IPS DF 6.9 (cell line): ENCODE results near the gene CHST8.

Source experiments
- DNase-seq: peaks from one replicate; pipeline ENCODE4 v3.0.0-alpha.2; 2013; ENCODE audit warnings: low read depth, low spot score
- H3K27ac ChIP-seq: one replicate; pipeline ENCODE4 v1.5.1; 2013; ENCODE audit warnings: low read length, control low read depth
- H3K27me3 ChIP-seq: 2 replicates; pipeline ENCODE4 v1.6.1; 2013; ENCODE audit warnings: mild to moderate bottlenecking, low read length; ENCODE audit not compliant: control insufficient read depth, insufficient read depth
- H3K36me3 ChIP-seq: 2 replicates; pipeline ENCODE4 v1.6.1; 2013; ENCODE audit warnings: low read length; ENCODE audit not compliant: control insufficient read depth, insufficient read depth
- H3K4me1 ChIP-seq: 2 replicates; pipeline ENCODE4 v1.6.1; 2013; ENCODE audit warnings: low read length; ENCODE audit not compliant: control insufficient read depth, insufficient read depth
- H3K4me3 ChIP-seq: 2 replicates; pipeline ENCODE4 v1.5.1; 2013; ENCODE audit warnings: mild to moderate bottlenecking, low read length
- H3K9me3 ChIP-seq: 2 replicates; pipeline ENCODE4 v1.6.1; 2013; ENCODE audit warnings: low read length, inconsistent platforms; ENCODE audit not compliant: control insufficient read depth, insufficient read depth
- WGBS: extraction: QIAGEN DNeasy Blood & Tissue Kit; methylation state at CpG from one replicate; pipeline ENCODE4 v1.1.7; 2013; ENCODE audit warnings: mixed read lengths, missing lambda C conversion rate; ENCODE audit not compliant: insufficient read length, insufficient coverage; 5-methylcytosine and 5-hydroxymethylcytosine counted together

CHST8 gene

DNA sequence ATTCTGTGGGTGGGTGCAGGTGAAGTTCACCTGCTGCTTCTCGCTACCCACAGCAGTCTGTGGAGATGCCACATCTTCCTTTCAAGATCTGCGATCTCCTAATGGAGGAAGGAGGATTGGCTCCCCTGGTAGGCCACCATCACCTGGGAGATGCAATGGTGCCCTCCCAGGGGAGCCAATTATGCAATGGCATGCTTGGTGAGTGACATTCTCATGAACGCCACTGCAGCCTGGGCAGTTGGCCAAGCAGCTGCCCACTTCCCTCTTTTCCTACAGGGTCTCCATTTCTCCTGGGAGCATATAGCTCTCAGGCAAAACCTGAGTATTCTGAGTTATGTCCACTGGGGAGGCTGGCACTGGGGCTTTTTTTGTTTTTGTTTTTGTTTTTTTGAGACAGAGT, 91.4 kb downstream of the CHST8 start:
- H3K4me1 ChIP-seq: no peaks in the 10 kb centered on the region; the same call in 1 of the 2 replicates
- DNase-seq: no peak
- no peaks in the 10 kb centered on the region for H3K27me3 ChIP-seq
- H3K36me3 ChIP-seq: no peaks in the 10 kb centered on the region
- H3K9me3 ChIP-seq: no peaks in the 10 kb centered on the region
- no peak overlapping the region for H3K4me3 ChIP-seq
- H3K27ac ChIP-seq: no peak overlapping the region
- no CpG with 5 or more reads among the region's 3 CpGs for WGBS

DNA sequence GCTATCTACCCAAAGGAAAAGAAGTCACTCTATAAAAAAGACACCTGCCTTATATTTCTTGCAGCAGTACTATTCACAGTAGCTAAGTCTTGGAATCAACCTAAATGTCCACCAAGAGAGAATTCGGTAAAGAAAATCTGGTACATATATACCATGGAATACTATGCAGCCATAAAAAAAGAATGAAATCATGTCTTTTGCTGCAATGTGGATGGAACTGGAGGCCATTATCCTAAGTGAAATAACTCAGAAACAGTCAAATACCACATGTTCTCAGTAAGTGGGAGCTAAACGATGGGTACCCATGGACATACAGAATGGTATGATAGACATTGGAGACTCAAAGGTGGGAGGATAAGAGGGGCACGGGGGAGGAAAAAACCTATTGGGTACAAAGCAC, 92.4 kb downstream of the CHST8 start:
- H3K4me3 ChIP-seq: no peak overlapping the region
- DNase-seq: no peak
- no peak overlapping the region for H3K27ac ChIP-seq
- no peaks in the 10 kb centered on the region for H3K36me3 ChIP-seq
- H3K4me1 ChIP-seq: no peaks in the 10 kb centered on the region; the same call in 1 of the 2 replicates
- WGBS: no CpG with 5 or more reads among the region's 3 CpGs
- no peaks in the 10 kb centered on the region for H3K9me3 ChIP-seq
- no peaks in the 10 kb centered on the region for H3K27me3 ChIP-seq

GRCh38 chr19:33715462-33715861, 93.7 kb downstream of the CHST8 start:
- Histone ChIP-seq H3K9me3 (no peaks in the 10 kb centered on the region), H3K4me3 (no peak overlapping the region), H3K36me3 (no peaks in the 10 kb centered on the region), H3K27me3 (no peaks in the 10 kb centered on the region), H3K27ac (no peak overlapping the region), H3K4me1 (no peaks in the 10 kb centered on the region; the same call in 1 of the 2 replicates)
- no peak for DNase-seq
- WGBS: no CpG with 5 or more reads among the region's 1 CpG

DNA sequence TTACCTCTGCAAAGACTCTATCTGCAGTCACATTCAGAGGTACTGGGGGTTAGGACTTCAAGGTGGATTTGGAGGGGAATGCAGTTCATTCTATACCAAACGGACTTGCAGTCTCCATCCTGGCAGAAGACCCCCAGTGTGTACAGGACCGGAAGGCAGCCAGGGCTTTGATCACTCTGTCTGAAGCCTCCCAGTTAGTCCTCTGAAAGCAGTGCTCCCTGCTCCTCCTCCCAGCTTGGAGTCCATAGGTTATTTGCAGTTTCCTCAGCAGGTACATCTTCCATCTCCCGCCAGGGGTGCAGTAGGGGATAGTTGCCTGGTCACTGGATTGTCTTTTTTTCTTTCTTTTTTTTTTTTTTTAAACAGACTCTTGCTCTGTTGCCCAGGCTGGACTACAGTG, 96.1 kb downstream of the CHST8 start:
- Histone ChIP-seq H3K4me3 (no peak overlapping the region), H3K36me3 (no peaks in the 10 kb centered on the region), H3K9me3 (no peaks in the 10 kb centered on the region), H3K27me3 (no peaks in the 10 kb centered on the region), H3K4me1 (no peaks in the 10 kb centered on the region), H3K27ac (no peak overlapping the region)
- DNase-seq: no peak
- WGBS: no CpG with 5 or more reads among the region's 3 CpGs

DNA sequence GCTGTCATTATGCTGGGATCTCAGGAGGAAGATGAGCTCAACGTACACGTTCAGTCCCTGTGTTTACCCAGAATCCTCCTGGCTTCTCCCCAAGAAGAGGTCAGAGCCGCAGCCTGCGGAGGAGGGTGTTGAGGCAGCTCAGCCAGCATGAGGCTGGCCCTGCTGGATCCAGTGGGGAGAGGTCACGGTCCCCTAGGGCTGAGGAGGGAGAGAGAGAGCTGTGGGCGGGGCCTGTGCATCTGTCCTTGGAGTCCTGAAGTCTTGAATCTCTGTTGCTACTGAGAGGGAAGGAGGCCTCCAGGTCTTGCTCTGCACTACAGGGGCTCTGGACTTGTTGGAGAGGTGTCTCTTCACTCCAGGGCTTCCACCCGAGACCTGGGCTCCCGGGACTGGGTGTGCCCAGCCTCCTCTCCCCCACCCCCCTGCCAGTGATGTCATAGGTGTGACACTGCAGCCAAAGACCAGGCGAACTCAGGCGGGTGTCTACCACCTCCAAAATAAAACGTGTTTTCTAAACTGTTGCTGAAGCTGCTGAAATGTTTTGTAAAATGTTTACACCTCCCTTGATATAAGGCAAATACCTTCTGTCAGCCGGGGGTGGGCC, 97.0 kb downstream of the CHST8 start:
- Histone ChIP-seq H3K27ac (no peak overlapping the region), H3K4me3 (no peak overlapping the region), H3K27me3 (no peaks in the 10 kb centered on the region), H3K9me3 (no peaks in the 10 kb centered on the region), H3K36me3 (no peaks in the 10 kb centered on the region), H3K4me1 (no peaks in the 10 kb centered on the region)
- no peak for DNase-seq
- WGBS: no CpG with 5 or more reads among the region's 12 CpGs

DNA sequence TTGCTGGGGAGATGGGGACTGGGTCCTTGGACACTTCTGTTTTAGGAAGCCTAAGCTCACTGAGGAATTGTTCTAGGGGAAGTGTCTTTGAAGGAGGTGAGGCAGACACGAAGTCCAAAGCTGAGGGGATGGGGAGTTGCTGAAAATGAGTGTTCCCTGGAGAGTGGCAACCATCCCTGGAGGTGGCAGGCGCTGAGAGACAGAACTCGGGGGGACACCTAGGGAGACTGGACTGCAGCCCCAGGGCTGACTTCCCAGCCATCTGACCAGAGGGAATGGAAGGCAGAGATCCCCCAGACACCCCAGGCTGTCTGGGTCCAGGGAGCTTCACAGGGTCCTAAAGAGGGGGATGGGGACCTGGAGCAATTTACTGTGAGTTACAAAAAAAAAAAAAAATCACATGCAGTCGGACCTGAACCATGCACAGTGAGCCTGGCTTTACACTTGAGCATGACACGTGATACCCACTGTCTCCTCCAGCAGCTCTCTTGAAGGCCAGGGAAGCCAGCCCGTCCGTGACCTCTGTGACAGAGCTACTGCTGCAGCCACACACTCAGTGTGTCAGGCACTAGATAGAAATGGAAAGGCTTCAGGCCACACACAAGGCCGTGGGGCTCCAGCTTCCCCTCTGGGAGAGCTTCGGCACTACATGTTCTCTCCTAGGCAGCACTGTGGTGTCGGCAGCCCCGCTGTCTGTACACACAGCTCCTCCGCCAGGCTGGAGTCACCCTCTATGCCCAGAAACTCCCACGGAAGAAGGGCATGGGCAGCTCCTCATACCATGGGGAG, 97.8 kb downstream of the CHST8 start:
- no peaks in the 10 kb centered on the region for H3K36me3 ChIP-seq
- H3K4me1 ChIP-seq: no peaks in the 10 kb centered on the region
- no peaks in the 10 kb centered on the region for H3K27me3 ChIP-seq
- no peak for DNase-seq
- H3K9me3 ChIP-seq: no peaks in the 10 kb centered on the region
- H3K4me3 ChIP-seq: no peak overlapping the region
- no peak overlapping the region for H3K27ac ChIP-seq
- no CpG with 5 or more reads among the region's 13 CpGs for WGBS

GRCh38 chr19:33720155-33720493, 98.4 kb downstream of the CHST8 start:
- 100% methylated on average over 1 of the region's 3 CpGs for WGBS

GRCh38 chr19:33720691-33721682, 99.2 kb downstream of the CHST8 start:
- no peak for DNase-seq
- Histone ChIP-seq H3K27ac (no peak overlapping the region), H3K27me3 (no peaks in the 10 kb centered on the region), H3K4me1 (no peaks in the 10 kb centered on the region), H3K36me3 (no peaks in the 10 kb centered on the region), H3K4me3 (no peak overlapping the region), H3K9me3 (no peaks in the 10 kb centered on the region)
- no CpG with 5 or more reads among the region's 9 CpGs for WGBS

More at GRCh38 chr19:33720155-33720493, 98.4 kb downstream of the CHST8 start:
- Histone ChIP-seq H3K9me3 (no peaks in the 10 kb centered on the region), H3K27me3 (no peaks in the 10 kb centered on the region), H3K4me1 (no peaks in the 10 kb centered on the region), H3K36me3 (no peaks in the 10 kb centered on the region), H3K27ac (no peak overlapping the region), H3K4me3 (no peak overlapping the region)
- DNase-seq: no peak

DNA sequence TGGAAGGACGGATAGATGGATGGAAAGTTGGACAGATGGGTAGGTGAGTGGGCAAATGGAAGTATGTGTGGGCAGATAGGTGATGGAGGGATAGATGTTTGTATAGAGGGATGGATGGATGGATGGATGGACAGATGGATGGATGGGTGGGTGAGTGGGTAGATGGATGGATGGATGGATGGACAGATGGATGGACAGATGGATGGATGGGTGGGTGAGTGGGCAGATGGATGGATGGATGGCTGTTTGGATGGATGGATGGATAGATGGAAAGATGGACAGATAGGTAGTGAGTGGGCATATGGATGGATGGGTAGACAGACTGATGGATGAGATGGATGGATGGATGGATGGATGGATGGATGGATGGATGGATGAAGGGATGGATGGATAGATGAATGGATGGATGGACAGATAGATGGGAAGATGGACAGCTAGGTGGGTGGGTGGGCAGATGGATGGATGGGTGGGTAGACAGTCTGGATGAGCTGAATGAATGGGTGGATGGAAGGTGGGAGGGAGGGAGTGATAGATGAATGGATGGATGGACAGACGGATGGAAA, 100.1 kb downstream of the CHST8 start:
- Histone ChIP-seq H3K36me3 (no peaks in the 10 kb centered on the region), H3K4me1 (no peaks in the 10 kb centered on the region), H3K9me3 (no peaks in the 10 kb centered on the region), H3K4me3 (no peak overlapping the region), H3K27me3 (no peaks in the 10 kb centered on the region), H3K27ac (no peak overlapping the region)
- 100% methylated on average over 1 of the region's 2 CpGs for WGBS
- no peak for DNase-seq
